ENCODE results near the gene LTN1. TPM values are rescaled to one million over a fixed set of nuclear protein-coding genes. Genes with fewer than 3 reads are reported as not detected.

The LTN1 gene
- total RNA-seq, 2 experiments from 2014 or later = 26.7 to 28.0 TPM

- TF ChIP-seq, protein P1, sequence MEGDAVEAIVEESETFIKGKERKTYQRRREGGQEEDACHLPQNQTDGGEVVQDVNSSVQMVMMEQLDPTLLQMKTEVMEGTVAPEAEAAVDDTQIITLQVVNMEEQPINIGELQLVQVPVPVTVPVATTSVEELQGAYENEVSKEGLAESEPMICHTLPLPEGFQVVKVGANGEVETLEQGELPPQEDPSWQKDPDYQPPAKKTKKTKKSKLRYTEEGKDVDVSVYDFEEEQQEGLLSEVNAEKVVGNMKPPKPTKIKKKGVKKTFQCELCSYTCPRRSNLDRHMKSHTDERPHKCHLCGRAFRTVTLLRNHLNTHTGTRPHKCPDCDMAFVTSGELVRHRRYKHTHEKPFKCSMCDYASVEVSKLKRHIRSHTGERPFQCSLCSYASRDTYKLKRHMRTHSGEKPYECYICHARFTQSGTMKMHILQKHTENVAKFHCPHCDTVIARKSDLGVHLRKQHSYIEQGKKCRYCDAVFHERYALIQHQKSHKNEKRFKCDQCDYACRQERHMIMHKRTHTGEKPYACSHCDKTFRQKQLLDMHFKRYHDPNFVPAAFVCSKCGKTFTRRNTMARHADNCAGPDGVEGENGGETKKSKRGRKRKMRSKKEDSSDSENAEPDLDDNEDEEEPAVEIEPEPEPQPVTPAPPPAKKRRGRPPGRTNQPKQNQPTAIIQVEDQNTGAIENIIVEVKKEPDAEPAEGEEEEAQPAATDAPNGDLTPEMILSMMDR (IDR thresholded peaks at IDR 0.05) = no peak
- Mint-ChIP-seq H3K9me3 (no peaks in the 10 kb centered on the region), H3K4me1 (ENCODE audit: low read depth) (peaks cover 2% of the 10 kb centered on the region), H3K36me3 (ENCODE audit: low read depth) (peaks cover 39% of the 10 kb centered on the region), H3K27me3 (no peaks in the 10 kb centered on the region), H3K4me3 (no peak overlapping the region), H3K27ac (no peak overlapping the region)
- ChIA-PET CTCF (no interaction called here), POLR2A (no interaction called here)
- no peak for ATAC-seq
- DNase-seq = no peak
- intact Hi-C loops (cut with micrococcal nuclease) = no loop called here
These were observed 30.2 kb downstream of the LTN1 start for GRCh38 chr21:28962465-28962864.

DNA sequence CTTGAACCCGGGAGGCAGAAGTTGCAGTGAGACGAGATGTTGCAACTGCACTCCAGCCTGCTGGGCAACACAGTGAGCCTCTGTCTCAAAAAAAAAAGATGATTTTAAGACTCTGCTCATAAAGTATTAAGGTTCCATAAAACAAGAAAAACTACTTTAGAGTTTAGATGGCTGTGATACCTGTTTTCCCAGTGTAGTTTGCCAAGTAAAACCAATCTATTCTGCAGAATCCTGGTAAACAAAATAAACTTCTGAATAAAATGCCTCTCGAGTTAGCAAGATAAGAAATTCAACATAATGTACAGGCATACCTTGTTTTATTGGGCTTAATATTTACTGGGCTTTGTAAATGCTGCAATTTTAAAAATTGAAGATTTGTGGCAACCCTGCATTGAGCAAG is 30.8 kb downstream of the LTN1 start:
- intact Hi-C loops (cut with micrococcal nuclease) = no loop called here
- peaks cover 39% of the 10 kb centered on the region for H3K36me3 Mint-ChIP-seq (ENCODE audit: low read depth)

DNA sequence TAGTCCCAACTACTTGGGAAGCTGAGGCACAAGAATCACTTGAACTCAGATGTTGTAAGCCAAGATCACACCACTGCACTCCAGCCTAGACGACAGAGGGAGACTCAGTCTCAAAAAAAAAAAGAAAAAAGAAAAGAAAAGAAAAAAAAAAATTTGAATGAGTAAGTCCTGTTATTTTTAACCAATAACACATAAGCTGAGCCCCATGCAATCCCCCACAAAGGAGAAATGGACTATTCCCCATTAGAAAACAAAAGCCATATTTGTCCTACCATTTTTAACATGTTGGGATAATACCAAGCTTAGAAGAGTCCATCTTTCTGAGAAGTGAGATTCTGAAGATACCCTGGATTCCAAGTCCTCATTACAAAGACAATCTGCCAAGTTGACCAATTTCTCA is 32.4 kb downstream of the LTN1 start:
- H3K9me3 Mint-ChIP-seq = no peaks in the 10 kb centered on the region
- H3K36me3 Mint-ChIP-seq (ENCODE audit: low read depth) = peaks cover 36% of the 10 kb centered on the region
- H3K4me3 Mint-ChIP-seq = no peak overlapping the region
- H3K27ac Mint-ChIP-seq = no peak overlapping the region
- TF ChIP-seq, protein P1 (IDR thresholded peaks at IDR 0.05) = no peak
- no peak for DNase-seq
- intact Hi-C loops (cut with micrococcal nuclease) = no loop called here
- no peaks in the 10 kb centered on the region for H3K27me3 Mint-ChIP-seq
- peaks cover 2% of the 10 kb centered on the region for H3K4me1 Mint-ChIP-seq (ENCODE audit: low read depth)
- ATAC-seq = no peak
- POLR2A ChIA-PET = interaction anchor here (0.6 kb wide), 1 partner anchor 79 kb away, joined by 3 read pairs; no protein-coding TSS in a partner anchor
- CTCF ChIA-PET = interaction anchor here (0.9 kb wide), 1 partner anchor 14 kb away, joined by 3 read pairs; no protein-coding TSS in a partner anchor

More for the DNA sequence above, 30.8 kb downstream of the LTN1 start:
- Mint-ChIP-seq H3K9me3 (no peaks in the 10 kb centered on the region), H3K4me1 (ENCODE audit: low read depth) (peaks cover 2% of the 10 kb centered on the region), H3K4me3 (no peak overlapping the region), H3K27me3 (no peaks in the 10 kb centered on the region), H3K27ac (no peak overlapping the region)
- no peak for DNase-seq
- ChIA-PET CTCF (no interaction called here), POLR2A (interaction anchor here (0.6 kb wide), 1 partner anchor 112 kb away, joined by 3 read pairs; the partner anchor contains the start of gene CCT8)
- TF ChIP-seq, protein P1 (IDR thresholded peaks at IDR 0.05) = no peak
- ATAC-seq = no peak

GRCh38 chr21:28959367-28960099 is 33.1 kb downstream of the LTN1 start:
- CTCF ChIA-PET = interaction anchor here (0.6 to 0.9 kb wide), 2 partner anchors 12 to 14 kb away, joined by 3 read pairs; no protein-coding TSS in a partner anchor
- ATAC-seq = no peak
- DNase-seq = no peak
- peaks cover 4% of the 10 kb centered on the region for H3K4me1 Mint-ChIP-seq (ENCODE audit: low read depth)
- TF ChIP-seq, protein P1 (IDR thresholded peaks at IDR 0.05) = no peak
- POLR2A ChIA-PET = interaction anchor here (0.6 to 1.2 kb wide), 2 partner anchors 8 to 78 kb away, joined by 3 to 6 read pairs; no protein-coding TSS in a partner anchor
- no peak overlapping the region for H3K27ac Mint-ChIP-seq
- peaks cover 40% of the 10 kb centered on the region for H3K36me3 Mint-ChIP-seq (ENCODE audit: low read depth)
- no peaks in the 10 kb centered on the region for H3K27me3 Mint-ChIP-seq
- H3K4me3 Mint-ChIP-seq = no peak overlapping the region
- intact Hi-C loops (cut with micrococcal nuclease) = no loop called here
- no peaks in the 10 kb centered on the region for H3K9me3 Mint-ChIP-seq

DNA sequence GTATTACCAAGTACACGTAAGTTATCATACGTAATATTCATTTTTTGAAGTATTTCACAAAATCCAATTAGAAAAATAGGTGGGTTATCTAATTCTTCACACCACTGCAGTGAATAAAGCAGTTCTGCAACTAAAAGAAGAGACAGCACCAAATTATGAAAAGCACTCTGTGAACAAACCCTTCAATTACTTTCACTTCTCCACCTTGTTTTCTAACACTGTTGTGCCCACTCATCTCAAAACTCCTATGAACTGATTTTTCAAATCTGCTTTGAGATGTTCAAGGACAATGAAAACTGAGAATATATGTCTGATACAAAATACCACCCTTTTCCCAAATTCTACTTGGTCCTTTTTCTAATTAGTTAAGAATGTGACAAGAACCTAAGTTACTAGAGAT is 39.4 kb downstream of the LTN1 start:
- TF ChIP-seq, protein P1 (IDR thresholded peaks at IDR 0.05) = no peak
- Mint-ChIP-seq H3K36me3 (ENCODE audit: low read depth) (peaks cover 36% of the 10 kb centered on the region), H3K27ac (no peak overlapping the region), H3K27me3 (no peaks in the 10 kb centered on the region), H3K4me3 (no peak overlapping the region), H3K4me1 (ENCODE audit: low read depth) (peaks cover 13% of the 10 kb centered on the region), H3K9me3 (no peaks in the 10 kb centered on the region)
- ChIA-PET CTCF (interaction anchor here (0.9 kb wide), 1 partner anchor 207 kb away, joined by 3 read pairs; no protein-coding TSS in a partner anchor), POLR2A (no interaction called here)
- intact Hi-C loops (cut with micrococcal nuclease) = no loop called here
- ATAC-seq = no peak
- no peak for DNase-seq

All from activated CD8-positive, alpha-beta T cell treated with anti-CD3 and anti-CD28 coated beads for 36 hours (primary cell).